HPDE6-E6E7 (cell line): Measurements from ENCODE around the gene KCTD14.
A peak's percentile ranks its signal among the peaks of the same experiment; 100 is the strongest.
"Not testable (repeated sequence)": the region's sequence is repeated elsewhere in the genome, so short reads cannot be mapped to it uniquely, and the experiment has no call there.

Experiments used
- DNase-seq: peaks from one replicate; pipeline ENCODE4 v3.0.0; 2011; ENCODE audit warnings: missing footprints; ENCODE audit errors: extremely low spot score

KCTD14 gene

GRCh38 chr11:78022397-78023396, at the start of gene KCTD14:
Gene KCTD14 (minus strand): TSS chr11:78023276. CDS start chr11:78023249, 27 bp downstream.
- DNase-seq = peak; percentile 56

- no peak for DNase-seq
Observed at GRCh38 chr11:78072455-78072854, 49.4 kb upstream of the KCTD14 start.

DNA sequence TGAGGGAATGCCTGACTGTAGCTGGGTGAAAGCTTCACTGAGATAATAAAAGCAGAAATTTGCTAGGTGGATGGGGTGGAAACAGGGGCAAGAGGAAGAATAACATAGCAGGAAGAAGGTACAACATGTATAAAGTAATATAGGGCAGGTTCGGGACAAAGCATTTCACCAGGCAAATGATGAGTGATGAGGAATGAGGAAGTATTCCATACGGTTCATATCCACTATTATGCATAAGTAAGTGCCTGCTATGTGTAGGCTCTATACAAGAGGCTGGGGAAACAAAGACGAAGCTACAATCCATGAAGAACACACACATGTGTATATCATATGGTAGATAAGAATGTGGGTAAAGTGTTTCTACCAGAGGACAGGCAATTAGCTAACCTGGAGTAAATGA, 48.6 kb upstream of the KCTD14 start:
- no peak for DNase-seq

GRCh38 chr11:78070621-78071020, 47.5 kb upstream of the KCTD14 start:
- no peak for DNase-seq

DNA sequence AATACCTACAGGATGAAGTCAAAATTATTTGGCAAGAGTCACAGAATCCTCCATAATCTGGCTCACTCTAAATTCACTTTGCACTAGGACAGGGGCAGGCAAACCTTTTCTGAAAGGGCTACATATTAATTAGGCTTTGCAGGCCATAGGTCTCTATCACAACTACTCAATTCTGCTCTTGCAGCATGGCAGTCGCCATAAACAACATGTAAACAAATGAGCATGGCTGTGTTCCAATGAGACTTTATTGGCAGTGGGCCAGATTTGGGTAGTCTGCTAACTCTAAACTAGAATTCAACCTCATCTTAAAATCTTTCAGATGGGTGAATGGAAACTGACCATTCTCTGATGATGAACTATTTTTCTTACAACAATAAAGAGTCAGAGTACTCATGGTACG, 46.4 kb upstream of the KCTD14 start:
- DNase-seq = no peak

DNA sequence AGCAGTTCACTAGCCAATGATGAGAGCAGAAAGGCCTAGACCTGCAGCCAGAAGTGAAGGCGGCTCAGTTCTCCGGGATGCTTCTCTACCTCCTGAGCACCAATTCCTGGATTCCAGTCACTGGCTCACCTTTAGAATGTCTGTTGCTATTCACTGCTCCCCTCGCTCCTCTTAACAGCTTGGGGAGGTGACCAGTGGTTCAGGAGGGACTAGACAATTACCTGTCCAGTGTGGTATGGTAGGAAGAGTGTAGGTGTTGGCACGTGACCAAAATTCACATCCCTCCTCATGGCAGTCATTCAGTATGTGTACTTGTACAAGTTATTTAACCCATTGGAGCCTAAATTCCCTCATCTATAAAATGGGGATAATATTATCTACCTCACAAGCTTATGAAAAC, 44.6 kb upstream of the KCTD14 start:
- DNase-seq = no peak

GRCh38 chr11:78066471-78066870, 43.4 kb upstream of the KCTD14 start:
- DNase-seq = no peak

GRCh38 chr11:78065203-78065602, 42.1 kb upstream of the KCTD14 start:
- DNase-seq = no peak

DNA sequence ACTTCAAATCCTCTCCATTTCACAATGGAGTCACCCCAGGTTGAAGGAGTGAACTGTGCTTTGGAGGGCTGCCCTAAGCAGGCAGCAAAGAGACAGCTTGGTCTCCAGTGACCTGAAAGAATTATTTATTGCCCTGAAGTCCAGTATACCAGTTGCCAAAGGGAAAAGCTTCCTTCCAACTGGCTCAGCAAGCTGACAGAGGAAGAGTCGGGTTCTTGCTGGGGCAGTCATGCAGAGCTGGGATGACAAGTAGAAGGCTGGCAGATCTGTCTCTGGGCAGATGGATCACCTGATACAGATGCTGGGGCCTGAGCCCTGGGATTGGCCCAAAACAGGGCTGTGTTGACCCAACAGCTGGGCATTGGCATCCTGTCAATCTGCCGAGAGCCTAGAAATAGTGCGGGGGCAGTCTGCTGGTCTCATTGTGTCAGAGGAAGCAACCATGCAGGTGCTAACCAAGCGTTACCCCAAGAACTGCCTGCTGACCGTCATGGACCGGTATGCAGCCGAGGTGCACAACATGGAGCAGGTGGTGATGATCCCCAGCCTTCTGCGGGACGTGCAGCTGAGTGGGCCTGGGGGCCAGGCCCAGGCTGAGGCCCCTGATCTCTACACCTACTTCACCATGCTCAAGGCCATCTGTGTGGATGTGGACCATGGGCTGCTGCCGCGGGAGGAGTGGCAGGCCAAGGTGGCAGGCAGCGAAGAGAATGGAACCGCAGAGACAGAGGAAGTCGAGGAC, 40.5 kb upstream of the KCTD14 start, which contains the start of gene THRSP:
TSS of gene THRSP (plus strand) at position 422 of the 742 bp plus-strand sequence. CDS start at position 443, 21 bp downstream.
- no peak for DNase-seq

- DNase-seq = no peak
Observed at GRCh38 chr11:78062671-78063070, 39.6 kb upstream of the KCTD14 start.

DNA sequence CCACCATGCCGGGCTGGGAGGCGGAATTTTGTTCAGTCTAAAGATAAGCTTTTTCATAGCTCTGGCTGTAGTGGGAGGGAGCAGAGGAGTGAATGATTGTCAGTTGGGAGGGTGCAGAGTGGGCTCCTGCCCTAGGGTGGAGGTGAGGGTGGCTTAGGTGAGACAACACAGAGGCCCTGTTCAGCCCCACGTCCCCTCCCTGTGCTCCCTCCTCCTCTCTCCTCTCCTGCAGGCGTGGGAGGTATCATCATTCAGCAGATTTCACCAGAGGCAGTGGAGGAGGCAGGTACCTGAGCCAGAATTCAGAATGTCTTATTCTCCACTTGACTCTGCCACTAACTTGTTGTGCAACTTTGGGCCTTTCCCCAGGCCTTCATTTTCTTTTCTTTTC, 38.8 kb upstream of the KCTD14 start:
- no peak for DNase-seq

- DNase-seq = no peak
Observed at GRCh38 chr11:78061088-78061920, 38.2 kb upstream of the KCTD14 start.

- DNase-seq = no peak
Observed at GRCh38 chr11:78060533-78060932, 37.5 kb upstream of the KCTD14 start.

DNA sequence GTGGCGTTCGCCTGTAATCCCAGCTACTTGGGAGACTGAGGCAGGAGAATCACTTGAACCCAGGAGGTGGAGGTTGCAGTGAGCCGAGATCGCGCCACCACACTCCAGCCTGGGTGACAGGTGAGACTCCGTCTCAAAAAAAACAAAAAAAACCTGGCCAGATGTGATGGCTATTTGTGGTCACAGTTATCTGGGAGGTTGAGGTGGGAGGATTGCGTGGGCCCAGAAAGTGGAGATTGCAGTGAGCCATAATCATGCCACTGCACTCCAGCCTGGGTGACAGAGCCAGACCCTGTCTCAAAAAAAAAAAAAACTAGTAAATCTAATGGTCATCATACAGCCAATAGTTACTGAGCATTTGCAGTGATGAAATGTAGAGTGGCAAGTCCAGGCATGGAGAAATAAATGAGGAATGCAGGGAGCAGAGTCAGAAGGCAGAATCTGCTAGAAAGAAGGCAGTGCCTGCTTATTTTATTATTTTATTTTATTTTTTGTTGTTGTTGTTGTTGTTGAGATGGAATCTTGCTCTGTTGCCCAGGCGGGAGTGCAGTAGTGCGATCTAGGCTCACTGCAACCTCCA, 36.8 kb upstream of the KCTD14 start:
- not testable (repeated sequence) for DNase-seq

- DNase-seq = no peak
Observed at GRCh38 chr11:78057462-78058055, 34.5 kb upstream of the KCTD14 start.

- DNase-seq = no peak
Observed at GRCh38 chr11:78056093-78056492, 33.0 kb upstream of the KCTD14 start.

DNA sequence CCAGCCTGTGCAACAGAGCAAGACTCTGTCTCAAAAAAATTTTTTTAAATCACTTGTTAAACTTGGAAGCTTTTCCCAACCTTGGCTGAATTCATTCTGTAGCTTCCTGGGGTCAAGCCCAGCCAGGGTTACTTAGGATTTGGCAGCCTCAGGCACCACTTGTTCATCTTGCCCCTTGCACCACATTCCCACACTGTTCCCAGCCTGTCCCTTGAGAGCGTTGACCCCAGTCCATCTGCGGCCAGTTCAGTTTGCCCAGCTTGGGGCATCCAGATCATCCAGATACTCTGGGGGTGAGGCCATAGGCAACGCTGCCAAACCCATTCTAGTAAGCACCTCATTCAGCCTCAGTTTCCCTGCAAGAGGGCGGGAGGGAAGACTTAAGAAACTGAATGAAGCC, 31.9 kb upstream of the KCTD14 start:
- no peak for DNase-seq

DNA sequence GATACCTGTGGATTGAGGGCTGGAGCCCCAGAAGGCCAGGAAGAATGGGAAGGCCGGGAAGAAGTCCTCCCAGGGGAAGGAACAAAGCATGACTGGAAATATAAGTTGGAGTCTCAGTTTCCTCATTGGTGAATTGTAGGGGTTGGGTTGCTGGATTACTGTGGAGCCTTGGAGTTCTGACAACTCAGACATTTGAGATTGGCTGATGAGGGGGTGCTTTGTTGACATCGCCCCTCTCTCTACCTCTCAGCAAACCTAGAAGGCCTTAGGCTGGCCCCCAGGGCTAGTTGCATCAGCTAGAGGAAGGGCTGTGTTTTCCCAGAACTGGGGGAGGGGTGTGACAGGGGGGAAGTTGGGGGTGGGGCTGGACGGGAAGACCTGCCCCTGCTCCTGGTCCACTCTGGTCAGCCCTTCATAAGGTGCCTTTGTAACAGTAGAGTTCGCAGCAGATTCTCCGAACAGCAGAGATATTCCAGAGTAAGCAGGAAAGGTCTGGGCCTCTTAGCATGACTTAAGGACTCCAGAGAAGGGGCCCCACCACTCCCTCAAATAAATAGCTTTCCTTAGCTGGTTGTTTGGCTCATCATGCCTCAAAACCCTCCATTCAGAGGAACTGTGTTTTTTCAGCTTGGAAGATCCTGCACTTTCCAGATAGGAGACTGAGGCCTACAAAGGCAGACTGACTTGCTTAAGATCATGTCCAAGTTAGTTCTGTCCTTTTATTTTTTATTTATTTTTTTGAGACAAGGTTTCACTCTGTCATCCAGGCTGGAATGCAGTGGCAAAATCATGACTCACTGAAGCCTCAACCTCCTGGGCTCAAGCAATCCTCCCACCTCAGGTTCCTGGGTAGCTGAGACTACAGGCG, 28.1 kb upstream of the KCTD14 start:
- DNase-seq = no peak

GRCh38 chr11:78049348-78049747, 26.3 kb upstream of the KCTD14 start:
- DNase-seq = no peak

- no peak for DNase-seq
Observed at GRCh38 chr11:78048561-78048960, 25.5 kb upstream of the KCTD14 start.
